ENCODE results near the gene CDC16. TPM values are rescaled to one million over a fixed set of nuclear protein-coding genes. Genes with fewer than 3 reads are reported as not detected.

CDC16 gene
- total and polyA plus RNA-seq, 9 of the 15 experiments (the other 6 are each of a cell fraction or from before 2014, with no cell fraction given) = 23.2 to 102 (median 51.6) TPM

DNA sequence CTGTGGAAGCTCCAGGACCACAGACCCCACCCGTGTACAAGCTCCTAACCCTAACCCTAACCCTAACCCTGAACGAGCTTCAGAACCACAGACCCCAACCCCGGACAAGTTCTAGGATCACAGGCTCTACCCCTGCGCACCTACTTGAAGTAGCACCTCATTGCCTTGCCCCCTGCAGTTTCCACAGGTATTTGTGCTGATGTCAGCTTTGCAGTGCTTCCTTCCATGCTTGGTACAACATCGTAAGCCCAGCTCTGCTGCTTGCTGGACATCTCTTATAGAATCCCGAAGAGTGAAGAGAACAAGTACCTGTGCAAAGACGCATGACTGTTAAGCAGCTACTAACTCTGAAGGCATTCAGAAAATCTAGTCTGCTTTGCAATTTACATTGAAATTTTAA, 20.7 kb upstream of the CDC16 start:
- Histone ChIP-seq H2AFZ (ENCODE audit: low read depth, low read length) (no peak overlapping the region), H3K27me3 (ENCODE audit: control insufficient read depth in 2 of 2, insufficient read depth in 2 of 2, low read length in 2 of 2) (0 out of 5 replicates have a peak, but pooled peaks cover 0 to 4% of the 10 kb centered on the region in 2 experiments), H4K20me1 (replicated peaks; ENCODE audit: control insufficient read depth, insufficient read depth, low read length) (no peaks in the 10 kb centered on the region), H3K36me3 (ENCODE audit: control insufficient read depth, insufficient read depth, low read length) (no peaks in the 10 kb centered on the region), H3K27ac (ENCODE audit: extremely low read depth, low read depth, low read length) (no peak overlapping the region), H3K4me3 (no peak overlapping the region), H3K9ac (ENCODE audit: insufficient read depth in 1 of 2, low read depth in 2 of 2, low read length in 2 of 2) (no peak overlapping the region), H3K9me3 (replicated peaks; ENCODE audit: control insufficient read depth, insufficient read depth, low read depth, low read length) (no peaks in the 10 kb centered on the region), H3K9me1 (ENCODE audit: control insufficient read depth, insufficient read depth, low read length) (no peaks in the 10 kb centered on the region), H3K79me2 (ENCODE audit: control insufficient read depth, insufficient read depth, low read length) (no peaks in the 10 kb centered on the region), H3K4me1 (replicated peaks in 1 of 2; ENCODE audit: control insufficient read depth in 2 of 2, insufficient read depth in 2 of 2, low read length in 2 of 2) (peaks cover 3 to 6% of the 10 kb centered on the region in 2 experiments; a peak in 1 of 5 replicates), H3K4me2 (ENCODE audit: insufficient read depth, low read length) (no peak overlapping the region)
- intact Hi-C loops (cut with micrococcal nuclease) = no loop called here
- ChIA-PET POLR2A (interaction anchor here (0.9 to 1.7 kb wide), 2 partner anchors 9 to 71 kb away, joined by 3 to 6 read pairs; no protein-coding TSS in a partner anchor), CTCF (ENCODE audit: low intra/inter-chr PET ratio) (no interaction called here)
- FAIRE-seq (no peak), ATAC-seq (no peak), DNase-seq (ENCODE audit: extremely low read depth in 1 of 4, low spot score in 3 of 4) (no peak)
- no TSS peak for BruUV-seq (replicated peaks)
- 0 out of 2 replicates have a peak, but pooled peaks have one; percentile 5 for TF ChIP-seq C11orf30 (IDR thresholded peaks at IDR 0.05; ENCODE audit: low read depth)
- no peak for TF ChIP-seq BACH1 (tag; IDR thresholded peaks at IDR 0.05)
- 0 out of 2 replicates have a peak, but pooled peaks have one; percentile 6 for TF ChIP-seq MAFF (IDR thresholded peaks at IDR 0.05; ENCODE audit: low read length)
- 10% methylated on average over 5 of the region's 7 CpGs for WGBS (ENCODE audit: insufficient coverage, low coverage, missing lambda C conversion rate)
- in situ Hi-C loops (cut with MboI) = no loop called here

GRCh38 chr13:114219392-114219791, 15.3 kb upstream of the CDC16 start:
- no peaks in the 10 kb centered on the region for H3K27me3 ChIP-seq (ENCODE audit: control insufficient read depth in 2 of 2, insufficient read depth in 2 of 2, low read length in 2 of 2)
- H3K4me1 ChIP-seq (replicated peaks in 1 of 2; ENCODE audit: control insufficient read depth in 2 of 2, insufficient read depth in 2 of 2, low read length in 2 of 2) = peaks cover 10 to 20% of the 10 kb centered on the region in 2 experiments; a peak in 4 of 5 replicates
- no peaks in the 10 kb centered on the region for H3K36me3 ChIP-seq (ENCODE audit: control insufficient read depth, insufficient read depth, low read length)
- CTCF ChIA-PET (ENCODE audit: low intra/inter-chr PET ratio) = no interaction called here
- H3K27ac ChIP-seq (ENCODE audit: extremely low read depth, low read depth, low read length) = no peak overlapping the region
- no peaks in the 10 kb centered on the region for H3K9me3 ChIP-seq (replicated peaks; ENCODE audit: control insufficient read depth, insufficient read depth, low read depth, low read length)
- intact Hi-C loops (cut with micrococcal nuclease) (no loop called here), in situ Hi-C loops (cut with MboI) (no loop called here)
- H3K9ac ChIP-seq (ENCODE audit: insufficient read depth in 1 of 2, low read depth in 2 of 2, low read length in 2 of 2) = no peak overlapping the region
- no peaks in the 10 kb centered on the region for H4K20me1 ChIP-seq (replicated peaks; ENCODE audit: control insufficient read depth, insufficient read depth, low read length)
- DNase-seq (ENCODE audit: extremely low read depth in 1 of 4, low spot score in 3 of 4) = no peak
- POLR2A ChIA-PET = no interaction called here
- H3K79me2 ChIP-seq (ENCODE audit: control insufficient read depth, insufficient read depth, low read length) = no peaks in the 10 kb centered on the region
- WGBS (ENCODE audit: insufficient coverage, low coverage, missing lambda C conversion rate) = 9% methylated on average over 1 of the region's 3 CpGs
- no peak for ATAC-seq
- peak overlapping the region; percentile 68; the same call in 1 of the 2 replicates for H2AFZ ChIP-seq (ENCODE audit: low read depth, low read length)
- BruUV-seq (replicated peaks) = no TSS peak
- H3K4me3 ChIP-seq = no peak overlapping the region
- no peaks in the 10 kb centered on the region for H3K9me1 ChIP-seq (ENCODE audit: control insufficient read depth, insufficient read depth, low read length)
- H3K4me2 ChIP-seq (ENCODE audit: insufficient read depth, low read length) = no peak overlapping the region
- FAIRE-seq = no peak
- TF ChIP-seq, protein P1, sequence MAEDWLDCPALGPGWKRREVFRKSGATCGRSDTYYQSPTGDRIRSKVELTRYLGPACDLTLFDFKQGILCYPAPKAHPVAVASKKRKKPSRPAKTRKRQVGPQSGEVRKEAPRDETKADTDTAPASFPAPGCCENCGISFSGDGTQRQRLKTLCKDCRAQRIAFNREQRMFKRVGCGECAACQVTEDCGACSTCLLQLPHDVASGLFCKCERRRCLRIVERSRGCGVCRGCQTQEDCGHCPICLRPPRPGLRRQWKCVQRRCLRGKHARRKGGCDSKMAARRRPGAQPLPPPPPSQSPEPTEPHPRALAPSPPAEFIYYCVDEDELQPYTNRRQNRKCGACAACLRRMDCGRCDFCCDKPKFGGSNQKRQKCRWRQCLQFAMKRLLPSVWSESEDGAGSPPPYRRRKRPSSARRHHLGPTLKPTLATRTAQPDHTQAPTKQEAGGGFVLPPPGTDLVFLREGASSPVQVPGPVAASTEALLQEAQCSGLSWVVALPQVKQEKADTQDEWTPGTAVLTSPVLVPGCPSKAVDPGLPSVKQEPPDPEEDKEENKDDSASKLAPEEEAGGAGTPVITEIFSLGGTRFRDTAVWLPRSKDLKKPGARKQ (CRISPR knock-in tag; IDR thresholded peaks at IDR 0.05) = no peak
- no peak for TF ChIP-seq RBM14 (IDR thresholded peaks at IDR 0.05; ENCODE audit: borderline replicate concordance, insufficient read depth, low read depth, low read length)
- TF ChIP-seq, protein P2, sequence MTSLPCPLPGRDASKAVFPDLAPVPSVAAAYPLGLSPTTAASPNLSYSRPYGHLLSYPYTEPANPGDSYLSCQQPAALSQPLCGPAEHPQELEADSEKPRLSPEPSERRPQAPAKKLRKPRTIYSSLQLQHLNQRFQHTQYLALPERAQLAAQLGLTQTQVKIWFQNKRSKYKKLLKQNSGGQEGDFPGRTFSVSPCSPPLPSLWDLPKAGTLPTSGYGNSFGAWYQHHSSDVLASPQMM (CRISPR knock-in tag; IDR thresholded peaks at IDR 0.05) = no peak
- no peak for TF ChIP-seq ZFPM2 (CRISPR knock-in tag; IDR thresholded peaks at IDR 0.05)
- no peak for TF ChIP-seq SRSF7 (optimal IDR thresholded peaks at IDR 0.05; ENCODE audit: low read depth, low read length)
- TF ChIP-seq IRF9 (tag; IDR thresholded peaks at IDR 0.05) = no peak
- TF ChIP-seq CBX2 (IDR thresholded peaks at IDR 0.05; ENCODE audit: insufficient read depth, low read length, poor library complexity, severe bottlenecking) = no peak
- no peak for TF ChIP-seq ZNF445 (CRISPR knock-in tag; IDR thresholded peaks at IDR 0.05; ENCODE audit: low read depth)
- no peak for TF ChIP-seq ZNF780A (CRISPR knock-in tag; IDR thresholded peaks at IDR 0.05)
- TF ChIP-seq ZFP30 (CRISPR knock-in tag; IDR thresholded peaks at IDR 0.05; ENCODE audit: borderline replicate concordance) = no peak
